ENCODE results near the gene CASP9. TPM values are rescaled to one million over a fixed set of nuclear protein-coding genes. Genes with fewer than 3 reads are reported as not detected.

Gene CASP9
- 14.0 and 22.7 TPM in 2 replicates for total RNA-seq

DNA sequence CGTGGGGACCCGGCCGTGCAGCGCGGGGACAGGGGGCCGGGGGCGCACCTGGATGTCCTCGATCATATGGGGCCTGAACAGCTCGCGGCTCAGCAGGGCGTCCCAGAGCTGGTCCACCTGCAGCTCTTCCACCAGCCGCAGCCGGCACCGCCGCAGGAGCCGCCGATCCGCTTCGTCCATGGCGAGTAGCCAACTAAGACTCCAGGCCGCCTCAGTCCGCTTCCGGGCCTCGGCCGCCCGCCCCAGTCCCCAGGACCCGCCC, at the start of gene CASP9:
CASP9 (minus strand) TSS at position 195 of the 262 bp plus-strand sequence; CDS start at position 180, 15 bp downstream.
- Histone ChIP-seq H3K27me3 (ENCODE audit: control insufficient read depth, insufficient read depth, low read length) (no peaks in the 10 kb centered on the region), H3K4me3 (ENCODE audit: low read depth, low read length) (peak within 1 kb of the TSS; percentile 86), H3K36me3 (ENCODE audit: control insufficient read depth, insufficient read depth, low read length) (no peaks in the 10 kb centered on the region)
- TF ChIP-seq, protein P1, sequence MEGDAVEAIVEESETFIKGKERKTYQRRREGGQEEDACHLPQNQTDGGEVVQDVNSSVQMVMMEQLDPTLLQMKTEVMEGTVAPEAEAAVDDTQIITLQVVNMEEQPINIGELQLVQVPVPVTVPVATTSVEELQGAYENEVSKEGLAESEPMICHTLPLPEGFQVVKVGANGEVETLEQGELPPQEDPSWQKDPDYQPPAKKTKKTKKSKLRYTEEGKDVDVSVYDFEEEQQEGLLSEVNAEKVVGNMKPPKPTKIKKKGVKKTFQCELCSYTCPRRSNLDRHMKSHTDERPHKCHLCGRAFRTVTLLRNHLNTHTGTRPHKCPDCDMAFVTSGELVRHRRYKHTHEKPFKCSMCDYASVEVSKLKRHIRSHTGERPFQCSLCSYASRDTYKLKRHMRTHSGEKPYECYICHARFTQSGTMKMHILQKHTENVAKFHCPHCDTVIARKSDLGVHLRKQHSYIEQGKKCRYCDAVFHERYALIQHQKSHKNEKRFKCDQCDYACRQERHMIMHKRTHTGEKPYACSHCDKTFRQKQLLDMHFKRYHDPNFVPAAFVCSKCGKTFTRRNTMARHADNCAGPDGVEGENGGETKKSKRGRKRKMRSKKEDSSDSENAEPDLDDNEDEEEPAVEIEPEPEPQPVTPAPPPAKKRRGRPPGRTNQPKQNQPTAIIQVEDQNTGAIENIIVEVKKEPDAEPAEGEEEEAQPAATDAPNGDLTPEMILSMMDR (IDR thresholded peaks at IDR 0.05; ENCODE audit: insufficient read depth, low read length, poor library complexity, severe bottlenecking): no peak
- no peak for DNase-seq (ENCODE audit: low read depth)

DNA sequence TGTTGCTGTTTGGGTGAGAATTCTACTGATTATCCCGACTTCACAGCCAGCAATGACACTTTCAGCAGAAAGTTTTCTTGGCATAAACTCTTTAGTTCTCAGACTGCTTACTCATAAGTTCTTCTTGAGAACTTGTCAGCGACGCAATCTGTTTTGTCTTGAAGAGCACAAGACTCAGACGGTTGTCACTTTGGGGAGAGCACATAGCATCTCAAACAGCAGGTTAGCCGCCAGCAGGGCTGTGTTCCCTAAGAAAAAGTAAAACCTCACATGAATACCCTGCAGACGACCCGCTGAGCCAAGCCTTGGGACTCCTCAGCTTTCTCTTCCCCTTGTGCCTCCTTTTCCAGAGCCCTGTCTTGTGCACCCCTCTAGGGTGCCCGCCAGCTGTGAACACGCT, 49.5 kb upstream of the CASP9 start:
- Histone ChIP-seq H3K4me3 (ENCODE audit: low read depth, low read length) (no peak overlapping the region), H3K36me3 (ENCODE audit: control insufficient read depth, insufficient read depth, low read length) (no peaks in the 10 kb centered on the region), H3K27me3 (ENCODE audit: control insufficient read depth, insufficient read depth, low read length) (no peaks in the 10 kb centered on the region)
- DNase-seq (ENCODE audit: low read depth): no peak
- TF ChIP-seq, protein P1 (IDR thresholded peaks at IDR 0.05; ENCODE audit: insufficient read depth, low read length, poor library complexity, severe bottlenecking): no peak

DNA sequence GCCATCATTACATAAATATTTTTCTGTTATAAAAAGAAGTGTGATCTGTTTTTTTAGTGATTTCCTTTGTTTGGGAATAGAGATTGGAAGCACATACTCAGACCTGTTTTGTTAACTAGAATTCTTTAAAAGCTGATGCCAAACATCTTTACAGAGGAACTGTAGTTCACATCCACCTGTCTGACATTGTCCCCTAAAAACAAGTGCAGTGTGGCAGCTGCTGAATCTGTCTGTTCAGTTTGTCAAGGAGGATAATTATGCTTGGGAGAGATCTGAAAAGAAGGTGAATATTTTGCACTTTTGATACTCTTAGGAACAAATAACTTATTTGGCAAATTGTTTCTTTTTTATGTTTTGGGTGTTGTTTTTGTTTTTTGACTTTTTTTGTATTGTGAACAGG, 47.3 kb upstream of the CASP9 start:
- TF ChIP-seq, protein P1 (IDR thresholded peaks at IDR 0.05; ENCODE audit: insufficient read depth, low read length, poor library complexity, severe bottlenecking): no peak
- Histone ChIP-seq H3K27me3 (ENCODE audit: control insufficient read depth, insufficient read depth, low read length) (no peaks in the 10 kb centered on the region), H3K36me3 (ENCODE audit: control insufficient read depth, insufficient read depth, low read length) (peaks cover 2% of the 10 kb centered on the region), H3K4me3 (ENCODE audit: low read depth, low read length) (no peak overlapping the region)
- DNase-seq (ENCODE audit: low read depth): no peak

DNA sequence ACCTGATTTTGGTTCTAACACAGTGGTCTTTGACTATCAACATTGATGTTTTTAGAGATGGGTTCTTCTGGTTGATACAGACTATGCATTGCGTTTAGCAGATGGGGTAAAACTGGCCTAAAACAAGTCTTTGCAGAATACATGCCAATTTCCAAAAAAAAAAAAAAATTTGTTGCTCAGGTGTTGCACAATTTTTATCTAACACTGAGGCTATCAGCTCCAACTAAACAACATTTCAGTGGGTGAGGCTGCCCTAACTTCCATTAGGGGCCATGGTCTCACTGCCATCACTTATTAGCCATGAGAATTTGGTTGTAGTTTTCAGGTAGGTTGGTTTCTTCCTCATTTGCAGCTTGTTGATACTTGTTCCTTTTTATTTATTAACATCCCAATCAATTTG, 46.8 kb upstream of the CASP9 start:
- TF ChIP-seq, protein P1 (IDR thresholded peaks at IDR 0.05; ENCODE audit: insufficient read depth, low read length, poor library complexity, severe bottlenecking): no peak
- Histone ChIP-seq H3K27me3 (ENCODE audit: control insufficient read depth, insufficient read depth, low read length) (no peaks in the 10 kb centered on the region), H3K4me3 (ENCODE audit: low read depth, low read length) (no peak overlapping the region), H3K36me3 (ENCODE audit: control insufficient read depth, insufficient read depth, low read length) (peaks cover 4% of the 10 kb centered on the region)
- DNase-seq (ENCODE audit: low read depth): no peak

DNA sequence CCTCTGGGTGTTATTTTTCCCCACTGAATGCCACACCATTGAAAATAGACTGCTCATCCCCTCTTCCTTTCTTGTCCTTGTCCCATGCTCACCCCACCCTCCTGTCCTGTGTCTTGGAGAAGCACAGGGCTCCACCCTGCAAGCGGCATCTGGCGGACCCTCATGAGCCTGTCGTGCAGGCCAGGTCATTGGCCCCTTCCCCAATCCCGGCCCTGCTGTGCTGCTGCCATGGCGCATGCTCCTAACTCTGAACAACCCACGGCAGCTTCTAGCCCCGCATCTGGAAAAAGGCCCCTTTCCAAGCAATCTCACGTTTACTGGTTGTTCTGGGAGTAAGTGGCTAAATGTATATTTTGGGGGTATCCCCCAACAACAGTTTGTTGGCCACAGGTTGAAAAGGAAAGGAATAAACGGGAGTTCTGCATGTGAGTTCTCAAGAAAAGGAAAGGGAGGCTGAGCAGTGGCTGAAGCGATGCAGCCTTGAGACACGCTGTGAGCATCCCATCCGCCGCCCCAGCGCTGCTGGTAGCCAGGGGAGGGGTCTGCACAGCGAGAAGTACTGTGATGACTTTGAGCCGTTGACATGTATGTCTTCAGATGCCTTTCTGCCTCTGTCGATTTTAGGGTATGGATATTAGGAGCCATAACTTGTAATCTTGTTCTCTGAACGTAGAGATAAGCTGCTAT, 44.5 kb upstream of the CASP9 start:
- no peak for DNase-seq (ENCODE audit: low read depth)
- TF ChIP-seq, protein P1 (IDR thresholded peaks at IDR 0.05; ENCODE audit: insufficient read depth, low read length, poor library complexity, severe bottlenecking): no peak
- Histone ChIP-seq H3K36me3 (ENCODE audit: control insufficient read depth, insufficient read depth, low read length) (peaks cover 4% of the 10 kb centered on the region), H3K4me3 (ENCODE audit: low read depth, low read length) (no peak overlapping the region), H3K27me3 (ENCODE audit: control insufficient read depth, insufficient read depth, low read length) (no peaks in the 10 kb centered on the region)

DNA sequence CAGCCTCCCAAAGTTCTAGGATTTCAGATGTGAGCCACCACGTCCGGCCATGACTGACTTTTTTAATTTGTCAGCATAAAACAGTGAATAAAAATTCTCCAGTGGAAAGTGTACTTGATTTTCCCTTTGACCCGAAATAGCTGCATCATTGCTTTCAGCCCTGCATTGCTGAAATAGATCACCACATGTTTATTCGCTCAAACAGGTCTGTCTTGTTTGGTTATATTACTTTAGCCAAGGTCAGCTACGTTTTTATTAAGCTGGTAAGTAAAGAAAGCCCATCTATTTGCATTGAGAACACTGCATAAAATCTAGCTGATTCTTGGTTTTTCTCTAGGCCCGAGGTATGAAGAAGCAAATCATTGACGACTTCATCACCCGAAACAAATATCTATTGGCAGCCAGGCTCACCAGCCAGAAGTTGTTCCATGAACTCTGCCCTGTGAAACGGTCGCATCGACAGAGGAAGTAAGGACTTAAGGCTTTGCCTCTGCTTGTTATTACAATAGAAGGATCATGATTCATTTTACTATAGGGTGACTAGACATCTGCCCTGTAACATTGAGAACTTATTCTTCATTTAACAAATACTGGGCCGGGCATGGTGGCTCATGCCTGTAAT, 35.3 kb upstream of the CASP9 start:
- H3K27me3 ChIP-seq (ENCODE audit: control insufficient read depth, insufficient read depth, low read length): no peaks in the 10 kb centered on the region
- DNase-seq (ENCODE audit: low read depth): no peak
- TF ChIP-seq, protein P1 (IDR thresholded peaks at IDR 0.05; ENCODE audit: insufficient read depth, low read length, poor library complexity, severe bottlenecking): no peak
- no peak overlapping the region for H3K4me3 ChIP-seq (ENCODE audit: low read depth, low read length)
- H3K36me3 ChIP-seq (ENCODE audit: control insufficient read depth, insufficient read depth, low read length): no peaks in the 10 kb centered on the region

Data from kidney epithelial cell (primary cell).